LNCaP clone FGC (cell line): ENCODE measurements around the gene GRWD1.

ENCODE experiments used
- DNase-seq: peaks from one replicate; pipeline ENCODE4 v3.0.0-alpha.2; 2011; ENCODE audit warnings: low read depth
- H3K4me3 ChIP-seq: 2 replicates; pipeline ENCODE4 v1.5.1; 2011; ENCODE audit warnings: mild to moderate bottlenecking, low read depth, low read length, control low read depth
- TF ChIP-seq, protein P1 (sequence below): IDR thresholded peaks from 2 replicates; pipeline ENCODE4 v1.5.1; 2012; ENCODE audit warnings: mild to moderate bottlenecking; ENCODE audit not compliant: control insufficient read depth, insufficient read depth; ENCODE audit errors: extremely low read depth

GRWD1 gene

DNA sequence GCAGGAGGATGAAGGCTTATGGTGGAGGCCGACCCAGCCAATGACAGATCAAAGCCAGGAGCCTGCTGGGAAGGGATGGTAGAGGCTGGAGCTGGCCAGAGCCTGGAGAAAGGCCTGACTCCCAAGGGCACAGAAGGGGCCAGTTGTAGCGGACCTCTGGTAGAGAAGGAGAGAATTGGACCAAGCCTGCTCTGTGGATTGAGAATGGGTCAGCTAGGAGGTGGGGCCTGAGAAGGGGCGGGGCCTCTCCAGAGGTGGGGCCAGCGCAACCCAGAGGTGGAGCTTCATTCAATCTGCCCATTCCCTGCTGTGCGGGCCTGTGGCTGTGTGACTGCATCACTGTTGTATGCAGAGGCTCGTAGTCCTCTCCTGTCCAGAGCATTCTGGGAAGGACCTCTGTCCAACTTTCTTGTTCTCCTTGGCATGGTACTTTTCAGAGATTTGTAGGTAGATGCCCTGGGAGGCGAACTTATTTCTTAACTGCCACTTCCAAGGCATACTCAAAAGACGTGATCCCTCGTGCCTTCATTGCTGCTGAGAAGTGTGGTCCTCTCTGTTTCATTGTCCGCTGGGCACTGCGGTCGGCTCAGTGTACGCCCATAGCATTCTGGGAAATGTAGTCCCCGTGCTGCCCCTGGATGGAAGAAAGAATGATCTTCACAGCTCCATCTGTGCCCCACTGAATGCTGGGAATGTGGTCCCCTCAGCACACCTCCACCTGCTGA, 45.6 kb upstream of the GRWD1 start:
- no peak overlapping the region for H3K4me3 ChIP-seq
- TF ChIP-seq, protein P1, sequence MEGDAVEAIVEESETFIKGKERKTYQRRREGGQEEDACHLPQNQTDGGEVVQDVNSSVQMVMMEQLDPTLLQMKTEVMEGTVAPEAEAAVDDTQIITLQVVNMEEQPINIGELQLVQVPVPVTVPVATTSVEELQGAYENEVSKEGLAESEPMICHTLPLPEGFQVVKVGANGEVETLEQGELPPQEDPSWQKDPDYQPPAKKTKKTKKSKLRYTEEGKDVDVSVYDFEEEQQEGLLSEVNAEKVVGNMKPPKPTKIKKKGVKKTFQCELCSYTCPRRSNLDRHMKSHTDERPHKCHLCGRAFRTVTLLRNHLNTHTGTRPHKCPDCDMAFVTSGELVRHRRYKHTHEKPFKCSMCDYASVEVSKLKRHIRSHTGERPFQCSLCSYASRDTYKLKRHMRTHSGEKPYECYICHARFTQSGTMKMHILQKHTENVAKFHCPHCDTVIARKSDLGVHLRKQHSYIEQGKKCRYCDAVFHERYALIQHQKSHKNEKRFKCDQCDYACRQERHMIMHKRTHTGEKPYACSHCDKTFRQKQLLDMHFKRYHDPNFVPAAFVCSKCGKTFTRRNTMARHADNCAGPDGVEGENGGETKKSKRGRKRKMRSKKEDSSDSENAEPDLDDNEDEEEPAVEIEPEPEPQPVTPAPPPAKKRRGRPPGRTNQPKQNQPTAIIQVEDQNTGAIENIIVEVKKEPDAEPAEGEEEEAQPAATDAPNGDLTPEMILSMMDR = no peak
- no peak for DNase-seq

DNA sequence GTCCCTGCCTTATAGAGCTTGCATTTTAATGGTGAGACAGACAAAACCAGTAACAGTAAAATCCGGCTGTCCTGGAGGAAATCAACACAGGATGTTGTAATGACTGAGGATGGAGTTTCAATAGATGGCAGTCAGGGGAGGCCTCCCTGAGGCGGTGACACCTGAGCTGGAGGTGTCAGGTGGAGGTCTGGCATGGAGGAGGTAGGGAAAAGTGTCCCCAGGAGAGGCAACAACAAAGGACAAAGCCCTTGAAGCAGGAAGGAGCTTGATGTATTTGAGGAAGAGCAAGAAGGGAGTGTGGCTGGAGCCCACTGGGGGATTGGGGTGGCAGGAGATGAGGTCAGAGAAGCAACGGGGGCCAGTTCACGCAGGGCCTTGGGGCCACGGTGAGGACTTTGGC, 44.5 kb upstream of the GRWD1 start:
- TF ChIP-seq, protein P1 = no peak
- DNase-seq = no peak
- no peak overlapping the region for H3K4me3 ChIP-seq

DNA sequence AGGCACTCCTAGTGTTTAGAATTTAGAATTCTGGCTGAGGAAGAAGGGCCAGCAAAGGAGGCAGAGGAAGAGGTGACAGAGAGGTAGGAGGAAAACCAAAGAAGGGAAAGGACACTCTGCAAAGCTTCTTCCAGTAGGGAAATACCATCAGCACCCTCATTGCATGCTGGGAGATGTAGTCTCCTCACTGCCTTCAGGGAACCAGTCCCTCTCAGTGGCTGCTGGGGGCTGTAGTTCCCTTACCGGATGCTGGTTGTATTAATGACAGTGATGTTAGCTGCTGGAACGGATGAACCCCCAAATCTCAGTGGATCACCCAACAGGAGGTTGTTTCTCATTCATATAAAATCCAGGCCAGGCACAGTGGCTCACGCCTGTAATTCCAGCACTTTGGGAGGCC, 42.2 kb upstream of the GRWD1 start:
- no peak for DNase-seq
- TF ChIP-seq, protein P1 = no peak
- no peak overlapping the region for H3K4me3 ChIP-seq

DNA sequence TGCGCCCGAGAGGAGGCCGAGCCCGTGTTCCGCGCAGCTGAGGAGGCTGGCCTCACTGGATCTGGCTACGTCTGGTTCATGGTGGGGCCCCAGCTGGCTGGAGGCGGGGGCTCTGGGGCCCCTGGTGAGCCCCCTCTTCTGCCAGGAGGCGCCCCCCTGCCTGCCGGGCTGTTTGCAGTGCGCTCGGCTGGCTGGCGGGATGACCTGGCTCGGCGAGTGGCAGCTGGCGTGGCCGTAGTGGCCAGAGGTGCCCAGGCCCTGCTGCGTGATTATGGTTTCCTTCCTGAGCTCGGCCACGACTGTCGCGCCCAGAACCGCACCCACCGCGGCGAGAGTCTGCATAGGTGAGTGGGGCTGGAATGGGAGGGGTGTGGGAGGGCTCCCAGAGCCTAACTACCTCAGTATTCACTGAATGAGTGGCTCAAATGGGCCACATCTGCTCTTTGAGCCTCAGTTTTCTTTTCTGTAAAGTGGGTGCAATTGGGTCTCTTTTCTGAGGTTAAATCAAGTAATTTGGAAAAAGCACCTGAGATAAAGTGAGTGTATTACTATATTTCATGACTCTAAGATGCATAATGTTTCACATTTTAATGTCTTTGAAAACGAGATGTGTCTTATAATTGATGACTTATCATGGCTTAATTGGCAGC, 40.6 kb upstream of the GRWD1 start:
- TF ChIP-seq, protein P1 = no peak

DNA sequence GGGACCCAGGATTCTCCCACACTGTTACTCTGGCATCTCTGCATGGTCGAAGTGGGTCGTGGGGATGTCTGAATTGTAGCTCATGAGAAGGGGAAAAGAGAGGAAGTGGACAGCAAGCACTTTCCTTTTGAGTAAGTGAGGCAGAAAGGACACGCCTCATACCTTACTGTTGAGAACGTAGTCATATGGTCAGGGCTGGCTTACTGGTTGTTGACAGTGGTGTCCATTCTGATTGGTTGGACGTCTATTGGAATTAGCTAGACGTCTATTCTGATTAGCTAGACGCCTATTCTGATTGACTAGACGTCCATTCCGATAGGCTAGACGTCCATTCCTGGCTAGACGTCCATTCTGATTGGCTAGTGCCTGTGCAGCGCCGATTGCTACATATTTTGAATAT, 39.9 kb upstream of the GRWD1 start:
- H3K4me3 ChIP-seq = no peak overlapping the region
- DNase-seq = no peak
- TF ChIP-seq, protein P1 = no peak

More for the DNA sequence above, 40.6 kb upstream of the GRWD1 start:
- DNase-seq = no peak
- H3K4me3 ChIP-seq = no peak overlapping the region

DNA sequence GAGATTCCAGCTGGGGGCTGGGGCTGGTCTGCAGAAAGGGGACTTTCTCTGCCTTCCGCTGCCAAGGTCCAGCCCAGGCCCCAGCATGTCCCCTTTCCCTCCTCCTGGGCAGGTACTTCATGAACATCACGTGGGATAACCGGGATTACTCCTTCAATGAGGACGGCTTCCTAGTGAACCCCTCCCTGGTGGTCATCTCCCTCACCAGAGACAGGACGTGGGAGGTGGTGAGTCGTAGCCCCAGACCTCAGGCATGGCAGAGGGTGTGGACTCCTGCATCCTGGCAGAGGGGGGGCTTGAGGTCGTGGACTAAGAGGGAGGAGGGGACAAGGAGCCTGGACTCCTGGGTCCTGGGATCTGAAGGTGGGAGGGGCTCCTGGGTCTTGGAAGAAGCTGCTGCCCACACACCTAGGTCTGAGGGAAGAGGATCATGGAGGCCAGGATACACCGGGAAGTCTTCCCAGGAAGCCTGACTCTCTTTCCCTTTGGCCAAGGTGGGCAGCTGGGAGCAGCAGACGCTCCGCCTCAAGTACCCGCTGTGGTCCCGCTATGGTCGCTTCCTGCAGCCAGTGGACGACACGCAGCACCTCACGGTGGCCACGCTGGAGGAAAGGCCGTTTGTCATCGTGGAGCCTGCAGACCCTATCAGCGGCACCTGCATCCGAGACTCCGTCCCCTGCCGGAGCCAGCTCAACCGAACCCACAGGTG, 31.8 kb upstream of the GRWD1 start:
- no peak overlapping the region for H3K4me3 ChIP-seq
- no peak for DNase-seq

More for the DNA sequence above, 31.8 kb upstream of the GRWD1 start:
- TF ChIP-seq, protein P1 = no peak
